Measurements from ENCODE around the gene LRRC59. TPM values are rescaled to one million over a fixed set of nuclear protein-coding genes. Genes with fewer than 3 reads are reported as not detected.

The LRRC59 gene
- total and polyA plus RNA-seq, 4 donors, result 33.1 to 77.6 (median 45.4) TPM

GRCh38 chr17:50362661-50363060 lies 34.7 kb downstream of the LRRC59 start:
- Histone ChIP-seq H3K4me3 (ENCODE audit: low read length in 2 of 2) (no peak overlapping the region), H3K27ac (ENCODE audit: low read depth in 1 of 2, low read length in 2 of 2) (no peak overlapping the region), H3K36me3 (ENCODE audit: control insufficient read depth in 1 of 2, insufficient read depth in 2 of 2, low read length in 1 of 2) (peaks cover 0 to 4% of the 10 kb centered on the region in 2 donors), H3K4me1 (ENCODE audit: control insufficient read depth in 1 of 2, insufficient read depth in 2 of 2, low read length in 2 of 2) (no peaks in the 10 kb centered on the region), H3K9me3 (ENCODE audit: control insufficient read depth, low read length) (no peaks in the 10 kb centered on the region), H3K27me3 (ENCODE audit: control insufficient read depth in 1 of 2, insufficient read depth in 2 of 2, low read length in 1 of 2) (no peaks in the 10 kb centered on the region)
- no peak for ATAC-seq (ENCODE audit: low FRiP score)
- DNase-seq, result no peak
- intact Hi-C loops (cut with DNase I), result no loop called here
- WGBS, 2 donors, result 59 to 63% methylated on average over 7 of the region's 7 CpGs

- H3K4me3 ChIP-seq (ENCODE audit: low read length in 2 of 2), result no peak overlapping the region
- no peaks in the 10 kb centered on the region for H3K27me3 ChIP-seq (ENCODE audit: control insufficient read depth in 1 of 2, insufficient read depth in 2 of 2, low read length in 1 of 2)
- H3K4me1 ChIP-seq (ENCODE audit: control insufficient read depth in 1 of 2, insufficient read depth in 2 of 2, low read length in 2 of 2), result no peaks in the 10 kb centered on the region
- H3K36me3 ChIP-seq (ENCODE audit: control insufficient read depth in 1 of 2, insufficient read depth in 2 of 2, low read length in 1 of 2), result peaks cover 0 to 2% of the 10 kb centered on the region in 2 donors
- whole genome bisulfite sequencing, 2 donors, result 32 to 34% methylated on average over 11 of the region's 11 CpGs
- intact Hi-C loops (cut with DNase I), result no loop called here
- peak; percentile 68 for ATAC-seq (ENCODE audit: low FRiP score)
- H3K9me3 ChIP-seq (ENCODE audit: control insufficient read depth, low read length), result no peaks in the 10 kb centered on the region
- no peak overlapping the region for H3K27ac ChIP-seq (ENCODE audit: low read depth in 1 of 2, low read length in 2 of 2)
- DNase-seq, result peak in 1 of 2 donors; percentile 74
These were observed 35.5 kb downstream of the LRRC59 start for GRCh38 chr17:50361561-50362480.

- H3K27ac ChIP-seq (ENCODE audit: low read depth in 1 of 2, low read length in 2 of 2), result no peak overlapping the region
- intact Hi-C loops (cut with DNase I), result no loop called here
- H3K36me3 ChIP-seq (ENCODE audit: control insufficient read depth in 1 of 2, insufficient read depth in 2 of 2, low read length in 1 of 2), result peaks cover 0 to 6% of the 10 kb centered on the region in 2 donors
These were observed 36.7 kb downstream of the LRRC59 start for GRCh38 chr17:50360486-50361115.

GRCh38 chr17:50359998-50360461 lies 37.3 kb downstream of the LRRC59 start:
- ATAC-seq (ENCODE audit: low FRiP score) (no peak), DNase-seq (peak in 1 of 2 donors; percentile 68)
- Histone ChIP-seq H3K9me3 (ENCODE audit: control insufficient read depth, low read length) (no peaks in the 10 kb centered on the region), H3K4me1 (ENCODE audit: control insufficient read depth in 1 of 2, insufficient read depth in 2 of 2, low read length in 2 of 2) (no peaks in the 10 kb centered on the region), H3K36me3 (ENCODE audit: control insufficient read depth in 1 of 2, insufficient read depth in 2 of 2, low read length in 1 of 2) (peaks cover 0 to 6% of the 10 kb centered on the region in 2 donors), H3K27ac (ENCODE audit: low read depth in 1 of 2, low read length in 2 of 2) (no peak overlapping the region), H3K27me3 (ENCODE audit: control insufficient read depth in 1 of 2, insufficient read depth in 2 of 2, low read length in 1 of 2) (no peaks in the 10 kb centered on the region), H3K4me3 (ENCODE audit: low read length in 2 of 2) (no peak overlapping the region)
- intact Hi-C loops (cut with DNase I), result no loop called here
- 77 to 80% methylated on average over 14 of the region's 14 CpGs for WGBS, 2 donors

More at GRCh38 chr17:50360486-50361115, 36.7 kb downstream of the LRRC59 start:
- Histone ChIP-seq H3K27me3 (ENCODE audit: control insufficient read depth in 1 of 2, insufficient read depth in 2 of 2, low read length in 1 of 2) (no peaks in the 10 kb centered on the region), H3K4me3 (ENCODE audit: low read length in 2 of 2) (no peak overlapping the region), H3K9me3 (ENCODE audit: control insufficient read depth, low read length) (no peaks in the 10 kb centered on the region), H3K4me1 (ENCODE audit: control insufficient read depth in 1 of 2, insufficient read depth in 2 of 2, low read length in 2 of 2) (no peaks in the 10 kb centered on the region)
- DNase-seq (peak in 1 of 2 donors; percentile 64), ATAC-seq (ENCODE audit: low FRiP score) (no peak)
- 81 to 83% methylated on average over 11 of the region's 11 CpGs for whole genome bisulfite sequencing, 2 donors

- DNase-seq (peak in 1 of 2 donors; percentile 53), ATAC-seq (ENCODE audit: low FRiP score) (no peak)
- H3K4me3 ChIP-seq (ENCODE audit: low read length in 2 of 2), result no peak overlapping the region
- WGBS, 2 donors, result 75 to 80% methylated on average over 5 of the region's 5 CpGs
- intact Hi-C loops (cut with DNase I), result no loop called here
- H3K27ac ChIP-seq (ENCODE audit: low read depth in 1 of 2, low read length in 2 of 2), result no peak overlapping the region
- H3K27me3 ChIP-seq (ENCODE audit: control insufficient read depth in 1 of 2, insufficient read depth in 2 of 2, low read length in 1 of 2), result no peaks in the 10 kb centered on the region
- peaks cover 0 to 6% of the 10 kb centered on the region in 2 donors for H3K36me3 ChIP-seq (ENCODE audit: control insufficient read depth in 1 of 2, insufficient read depth in 2 of 2, low read length in 1 of 2)
- H3K4me1 ChIP-seq (ENCODE audit: control insufficient read depth in 1 of 2, insufficient read depth in 2 of 2, low read length in 2 of 2), result no peaks in the 10 kb centered on the region
- no peaks in the 10 kb centered on the region for H3K9me3 ChIP-seq (ENCODE audit: control insufficient read depth, low read length)
These were observed 38.2 kb downstream of the LRRC59 start for GRCh38 chr17:50359005-50359699.

DNA sequence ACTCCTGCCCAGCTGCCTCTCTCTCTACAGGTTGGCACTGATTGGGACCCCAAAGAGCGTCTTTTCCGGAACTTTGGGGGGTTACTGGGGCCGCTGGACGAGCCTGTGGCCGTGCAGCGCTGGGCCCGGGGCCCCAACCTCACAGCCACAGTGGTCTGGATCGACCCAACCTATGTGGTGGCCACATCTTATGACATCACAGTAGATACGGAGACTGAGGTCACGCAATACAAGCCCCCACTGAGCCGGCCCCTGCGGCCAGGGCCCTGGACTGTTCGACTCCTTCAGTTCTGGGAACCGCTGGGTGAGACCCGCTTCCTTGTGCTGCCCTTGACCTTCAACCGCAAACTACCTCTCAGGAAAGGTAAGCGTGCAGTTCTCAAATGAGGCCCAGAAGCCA lies 39.1 kb downstream of the LRRC59 start:
- peaks cover 0 to 6% of the 10 kb centered on the region in 2 donors for H3K36me3 ChIP-seq (ENCODE audit: control insufficient read depth in 1 of 2, insufficient read depth in 2 of 2, low read length in 1 of 2)
- H3K9me3 ChIP-seq (ENCODE audit: control insufficient read depth, low read length), result no peaks in the 10 kb centered on the region
- whole genome bisulfite sequencing, 2 donors, result 95 to 96% methylated on average over 17 of the region's 17 CpGs

GRCh38 chr17:50356892-50357510 lies 40.3 kb downstream of the LRRC59 start:
- no peaks in the 10 kb centered on the region for H3K27me3 ChIP-seq (ENCODE audit: control insufficient read depth in 1 of 2, insufficient read depth in 2 of 2, low read length in 1 of 2)
- no peak overlapping the region for H3K4me3 ChIP-seq (ENCODE audit: low read length in 2 of 2)
- peaks cover 0 to 6% of the 10 kb centered on the region in 2 donors for H3K36me3 ChIP-seq (ENCODE audit: control insufficient read depth in 1 of 2, insufficient read depth in 2 of 2, low read length in 1 of 2)
- H3K9me3 ChIP-seq (ENCODE audit: control insufficient read depth, low read length), result no peaks in the 10 kb centered on the region
- H3K4me1 ChIP-seq (ENCODE audit: control insufficient read depth in 1 of 2, insufficient read depth in 2 of 2, low read length in 2 of 2), result no peaks in the 10 kb centered on the region
- intact Hi-C loops (cut with DNase I), result no loop called here
- no peak overlapping the region for H3K27ac ChIP-seq (ENCODE audit: low read depth in 1 of 2, low read length in 2 of 2)
- 94 to 96% methylated on average over 12 of the region's 12 CpGs for WGBS, 2 donors
- ATAC-seq (ENCODE audit: low FRiP score), result no peak
- DNase-seq, result peak in 1 of 2 donors; percentile 70

More for the DNA sequence above, 39.1 kb downstream of the LRRC59 start:
- intact Hi-C loops (cut with DNase I), result no loop called here
- Histone ChIP-seq H3K4me3 (ENCODE audit: low read length in 2 of 2) (no peak overlapping the region), H3K4me1 (ENCODE audit: control insufficient read depth in 1 of 2, insufficient read depth in 2 of 2, low read length in 2 of 2) (no peaks in the 10 kb centered on the region), H3K27ac (ENCODE audit: low read depth in 1 of 2, low read length in 2 of 2) (no peak overlapping the region), H3K27me3 (ENCODE audit: control insufficient read depth in 1 of 2, insufficient read depth in 2 of 2, low read length in 1 of 2) (no peaks in the 10 kb centered on the region)
- DNase-seq (peak in 1 of 2 donors; percentile 73), ATAC-seq (ENCODE audit: low FRiP score) (no peak)

GRCh38 chr17:50356418-50356817 lies 40.9 kb downstream of the LRRC59 start:
- intact Hi-C loops (cut with DNase I), result no loop called here
- H3K27ac ChIP-seq (ENCODE audit: low read depth in 1 of 2, low read length in 2 of 2), result no peak overlapping the region
- no peaks in the 10 kb centered on the region for H3K4me1 ChIP-seq (ENCODE audit: control insufficient read depth in 1 of 2, insufficient read depth in 2 of 2, low read length in 2 of 2)
- 91% methylated on average over 11 to 12 of the region's 12 CpGs for WGBS, 2 donors
- no peak overlapping the region for H3K4me3 ChIP-seq (ENCODE audit: low read length in 2 of 2)
- ATAC-seq (ENCODE audit: low FRiP score), result no peak
- no peaks in the 10 kb centered on the region for H3K27me3 ChIP-seq (ENCODE audit: control insufficient read depth in 1 of 2, insufficient read depth in 2 of 2, low read length in 1 of 2)
- no peaks in the 10 kb centered on the region for H3K9me3 ChIP-seq (ENCODE audit: control insufficient read depth, low read length)
- H3K36me3 ChIP-seq (ENCODE audit: control insufficient read depth in 1 of 2, insufficient read depth in 2 of 2, low read length in 1 of 2), result peaks cover 0 to 6% of the 10 kb centered on the region in 2 donors
- DNase-seq, result peak in 1 of 2 donors; percentile 76

Data from aorta (tissue), 5 donors.